Measurements from ENCODE around the gene GDAP1L1.

GRCh38 chr20:44235702-44236101, 11.4 kb upstream of the GDAP1L1 start:
- no peak for TF ChIP-seq YY1 (IDR thresholded peaks at IDR 0.05; ENCODE audit: insufficient read depth, insufficient read length)
- no peak for TF ChIP-seq ZNF274 (IDR thresholded peaks at IDR 0.05; ENCODE audit: low read depth, low read length)

Measured in NT2/D1 (cell line).